ENCODE results near the gene PTPRH.
A peak's percentile ranks its signal among the peaks of the same experiment; 100 is the strongest.
"Not testable (repeated sequence)": the region's sequence is repeated elsewhere in the genome, so short reads cannot be mapped to it uniquely, and the experiment has no call there.

The PTPRH gene

DNA sequence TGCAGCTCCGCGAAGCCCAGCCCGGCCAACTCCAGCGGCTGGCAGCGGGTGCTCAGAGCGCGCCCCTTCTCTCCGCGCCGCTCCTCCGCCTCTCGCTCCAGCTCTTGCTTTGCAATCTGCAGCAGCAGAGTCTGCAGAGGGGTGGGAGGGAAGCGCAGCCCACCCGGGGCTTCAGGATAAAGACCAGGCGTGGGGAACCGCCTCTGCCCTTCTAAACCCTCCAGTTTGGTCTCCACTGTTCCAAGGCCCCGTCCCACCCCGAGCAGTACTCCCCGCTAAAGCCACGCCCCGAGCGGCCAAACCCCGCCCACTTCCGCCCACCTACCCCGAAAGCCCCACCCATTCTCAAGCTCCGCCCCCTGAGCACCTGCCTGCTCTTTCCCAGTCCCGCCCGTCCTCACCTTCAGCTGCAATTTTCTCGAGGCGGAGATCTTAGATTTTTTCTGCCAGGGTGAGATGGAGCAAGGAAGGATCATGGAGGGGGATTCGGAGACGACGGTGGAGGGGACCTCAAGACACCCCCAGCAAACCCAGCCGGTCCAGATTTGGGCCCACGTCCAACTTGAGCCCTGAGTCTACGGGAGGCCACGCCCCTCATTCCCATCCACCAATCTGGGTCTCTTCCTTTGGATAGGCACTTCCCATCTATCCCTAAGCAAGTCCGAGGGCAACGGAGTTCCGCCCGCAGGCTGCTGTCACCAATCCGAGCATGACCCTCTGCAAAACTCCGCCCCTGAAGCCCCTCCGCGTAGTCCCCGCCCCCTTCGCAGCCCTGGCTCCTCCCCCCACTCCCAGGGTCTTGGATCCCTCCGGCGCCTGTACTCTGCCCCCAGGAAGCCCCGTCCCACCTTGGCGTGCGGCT, 52.9 kb downstream of the PTPRH start:
- no peak for DNase-seq

DNA sequence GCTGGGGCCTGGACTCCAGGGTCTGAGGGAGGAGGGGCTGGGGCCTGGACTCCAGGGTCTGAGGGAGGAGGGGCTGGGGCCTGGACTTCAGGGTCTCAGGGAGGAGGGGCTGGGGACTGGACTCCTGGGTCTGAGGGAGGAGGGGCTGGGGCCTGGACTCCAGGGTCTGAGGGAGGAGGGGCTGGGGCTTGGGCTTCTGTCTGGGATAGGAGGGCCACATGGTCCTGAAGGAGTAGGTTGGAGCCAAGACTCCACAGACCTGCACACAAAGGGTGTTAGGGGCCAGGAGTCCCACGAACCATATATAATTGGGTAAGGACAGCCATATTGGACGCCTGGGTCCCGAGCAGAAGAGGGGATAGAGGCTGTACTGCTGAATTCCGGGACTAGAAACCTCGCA, 53.5 kb downstream of the PTPRH start:
- not testable (repeated sequence) for DNase-seq

DNA sequence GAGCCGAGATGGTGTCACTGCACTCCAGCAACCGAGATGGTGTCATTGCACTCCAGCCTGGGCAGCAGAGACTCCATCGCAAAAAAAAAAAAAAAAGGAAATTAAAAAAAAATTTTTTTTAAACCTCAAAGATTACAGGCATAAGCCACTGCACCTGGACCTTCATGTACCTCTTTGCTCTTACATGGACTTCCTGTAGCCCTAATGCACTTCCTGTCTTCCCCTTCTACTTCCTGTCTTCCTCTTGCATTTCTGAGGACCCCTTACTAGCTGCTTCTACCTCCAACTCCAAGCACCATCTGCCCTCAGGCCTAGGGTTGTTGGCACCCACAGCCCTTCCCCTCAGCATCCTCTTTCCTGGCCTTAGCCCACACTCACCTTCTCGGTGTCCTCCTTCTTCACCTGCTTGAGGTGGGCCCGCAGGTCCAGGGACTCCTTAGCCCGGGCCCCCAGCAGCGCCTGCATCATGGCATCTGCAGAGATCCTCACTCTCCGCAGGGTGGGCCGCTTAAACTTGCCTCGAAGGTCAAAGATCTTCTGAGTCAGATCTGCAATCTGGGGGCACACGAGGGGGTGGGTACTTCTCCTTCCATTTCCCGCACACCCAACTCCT, 55.5 kb downstream of the PTPRH start:
- DNase-seq: no peak

DNA sequence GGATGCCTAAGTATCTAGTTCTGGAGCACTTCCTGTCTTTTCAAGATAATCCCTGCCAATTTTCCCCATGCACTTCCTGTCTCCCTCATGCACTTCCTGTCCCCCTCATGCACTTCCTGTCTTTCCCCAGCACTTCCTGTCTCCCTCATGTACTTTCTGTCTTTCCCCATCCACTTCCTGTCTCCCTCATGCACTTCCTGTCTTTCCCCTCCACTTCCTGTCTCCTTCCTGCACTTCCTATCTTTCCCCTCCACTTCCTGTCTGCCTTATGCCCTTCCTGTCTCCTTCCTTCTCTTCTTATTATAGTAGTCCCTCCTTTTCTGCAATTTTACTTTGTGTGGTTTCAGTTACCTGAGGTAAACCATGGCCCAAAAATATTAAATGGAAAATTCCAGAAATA, 57.3 kb downstream of the PTPRH start:
- no peak for DNase-seq

DNA sequence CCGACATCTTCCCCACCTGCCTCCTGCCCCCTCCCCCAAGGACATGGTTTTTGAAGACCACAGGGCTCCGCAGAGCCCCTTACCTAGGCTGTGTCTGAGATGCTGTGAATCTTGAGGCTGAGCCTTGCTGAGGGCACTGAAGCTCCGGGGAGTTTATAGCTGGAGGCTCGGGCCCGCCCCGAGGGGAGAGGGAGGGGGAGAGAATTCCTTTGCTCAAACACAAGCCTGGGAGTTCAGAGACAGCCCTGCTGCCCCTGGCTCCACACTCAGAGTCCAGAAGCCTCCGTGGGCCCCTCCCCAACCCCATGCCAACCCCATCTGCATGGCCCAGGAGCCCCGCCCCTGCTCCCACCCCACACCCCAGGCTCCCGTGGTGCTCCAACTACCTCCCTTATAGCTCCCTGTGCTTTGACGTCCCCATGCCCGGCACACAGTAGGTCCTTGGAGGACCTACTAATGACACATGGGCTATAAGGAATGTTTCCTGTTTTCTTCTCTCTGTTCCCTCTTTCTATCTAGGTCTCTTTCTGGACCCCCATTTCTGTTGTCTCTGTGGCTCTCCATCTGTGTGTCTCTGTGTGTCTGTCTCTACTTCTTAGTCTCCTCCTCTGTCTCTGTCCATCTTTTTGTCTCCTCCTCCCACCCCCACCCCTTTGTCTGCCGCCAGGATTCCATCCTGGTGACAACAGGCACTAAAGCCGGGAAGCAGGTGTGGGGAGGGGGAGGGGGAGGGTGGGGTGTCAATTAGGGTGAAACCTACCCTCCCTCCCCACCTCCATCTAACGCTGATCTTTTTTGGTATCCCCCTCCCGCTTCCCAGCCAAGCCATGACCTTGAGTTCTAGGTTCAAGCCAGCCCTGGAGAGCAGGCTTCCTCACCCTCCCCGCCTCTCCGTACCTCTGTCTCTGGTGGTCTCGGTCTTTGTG, 60.0 kb downstream of the PTPRH start, which contains the start of gene TNNT1:
Gene TNNT1 (minus strand): TSS at position 129 of the 926 bp plus-strand sequence. CDS start 2,049 bp downstream, outside the sequence.
- no peak for DNase-seq

- DNase-seq: peak; percentile 61
These were observed 61.6 kb downstream of the PTPRH start for GRCh38 chr19:55147545-55148251.

DNA sequence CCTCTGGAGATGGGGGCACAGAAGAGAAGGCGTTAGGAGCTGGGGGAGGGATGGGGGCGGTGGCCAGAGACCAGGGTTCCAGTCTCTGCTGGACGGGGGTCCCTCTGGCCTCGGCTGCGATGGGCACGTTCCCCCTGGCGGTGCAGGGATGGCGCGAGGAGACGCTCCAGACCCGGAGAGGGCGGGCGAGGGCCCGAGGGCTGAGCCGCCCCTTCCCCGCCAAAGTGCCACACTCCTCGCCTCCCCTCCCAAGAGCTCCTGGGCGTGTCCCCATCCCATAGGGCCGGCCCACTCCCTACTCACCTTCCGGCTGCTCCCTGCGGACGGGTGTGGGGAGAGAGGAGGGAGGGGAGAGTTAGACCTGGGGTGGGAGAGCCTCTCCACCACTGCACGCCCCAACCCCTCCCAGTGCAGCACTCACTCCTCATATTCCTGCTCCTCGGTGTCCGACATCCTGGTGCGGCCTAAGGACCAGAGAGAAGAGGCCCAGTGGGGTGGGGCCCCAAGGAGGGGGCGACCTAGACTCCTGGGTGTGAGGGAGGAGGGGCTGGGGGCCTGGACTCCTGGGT, 62.5 kb downstream of the PTPRH start:
- DNase-seq: no peak

GRCh38 chr19:55146078-55146704, 63.1 kb downstream of the PTPRH start:
- no peak for DNase-seq

- no peak for DNase-seq
These were observed 64.1 kb downstream of the PTPRH start for GRCh38 chr19:55145232-55145631.

- no peak for DNase-seq
These were observed 67.6 kb downstream of the PTPRH start for GRCh38 chr19:55141696-55142095.

DNA sequence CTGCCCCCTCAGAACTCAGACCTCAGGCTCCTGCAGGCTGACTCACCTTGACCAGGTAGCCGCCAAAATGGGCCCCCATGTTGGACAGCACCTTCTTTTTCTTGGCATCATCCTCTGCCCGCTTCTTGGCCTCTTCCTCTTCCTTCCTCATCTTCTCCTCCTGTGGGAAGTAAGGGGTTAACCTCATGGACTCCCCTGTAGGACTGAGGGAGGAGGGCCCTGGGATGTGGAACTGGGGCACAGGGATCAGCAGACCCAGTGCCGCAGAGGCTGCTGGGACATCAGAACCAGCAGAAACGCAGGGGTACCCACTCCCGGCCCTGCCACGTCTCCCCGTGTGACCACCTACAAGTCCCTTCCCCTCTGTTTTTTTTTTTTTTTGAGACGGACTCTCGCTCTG, 71.4 kb downstream of the PTPRH start:
- no peak for DNase-seq

DNA sequence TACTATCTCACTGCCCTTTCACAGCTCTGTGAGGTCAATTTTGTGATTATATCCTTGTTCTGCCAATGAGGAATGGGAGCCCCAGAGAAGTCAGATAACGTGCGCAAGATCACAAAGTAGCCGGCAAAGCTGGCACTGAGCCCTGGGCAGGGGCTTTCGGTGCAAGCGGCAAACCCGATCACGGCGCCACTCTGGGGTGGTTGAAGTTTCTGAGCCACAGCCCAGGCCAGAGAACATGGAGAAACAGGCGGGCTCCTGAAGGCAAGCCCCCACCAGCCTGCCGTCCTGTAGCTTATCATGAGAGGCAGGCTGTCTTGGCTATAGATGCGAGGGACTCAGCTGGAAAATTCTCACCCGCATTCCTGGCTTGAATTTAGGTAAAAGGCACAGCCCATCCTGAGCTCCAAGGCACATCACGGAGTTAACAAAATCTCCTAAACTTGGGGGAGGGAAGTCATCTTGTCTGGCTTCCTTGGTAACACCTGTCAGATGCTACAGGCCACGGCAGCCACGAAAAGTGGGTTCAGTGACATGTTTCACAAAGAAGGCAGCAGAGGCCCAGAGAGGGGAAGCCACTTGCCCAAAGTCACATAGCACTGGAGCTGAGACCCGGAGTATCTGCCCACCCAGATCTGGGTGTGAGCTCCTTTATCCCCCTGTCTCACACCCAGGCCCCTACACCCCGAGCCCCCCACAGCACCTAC, 72.8 kb downstream of the PTPRH start:
- no peak for DNase-seq

- no peak for DNase-seq
These were observed 74.6 kb downstream of the PTPRH start for GRCh38 chr19:55134736-55135135.

DNA sequence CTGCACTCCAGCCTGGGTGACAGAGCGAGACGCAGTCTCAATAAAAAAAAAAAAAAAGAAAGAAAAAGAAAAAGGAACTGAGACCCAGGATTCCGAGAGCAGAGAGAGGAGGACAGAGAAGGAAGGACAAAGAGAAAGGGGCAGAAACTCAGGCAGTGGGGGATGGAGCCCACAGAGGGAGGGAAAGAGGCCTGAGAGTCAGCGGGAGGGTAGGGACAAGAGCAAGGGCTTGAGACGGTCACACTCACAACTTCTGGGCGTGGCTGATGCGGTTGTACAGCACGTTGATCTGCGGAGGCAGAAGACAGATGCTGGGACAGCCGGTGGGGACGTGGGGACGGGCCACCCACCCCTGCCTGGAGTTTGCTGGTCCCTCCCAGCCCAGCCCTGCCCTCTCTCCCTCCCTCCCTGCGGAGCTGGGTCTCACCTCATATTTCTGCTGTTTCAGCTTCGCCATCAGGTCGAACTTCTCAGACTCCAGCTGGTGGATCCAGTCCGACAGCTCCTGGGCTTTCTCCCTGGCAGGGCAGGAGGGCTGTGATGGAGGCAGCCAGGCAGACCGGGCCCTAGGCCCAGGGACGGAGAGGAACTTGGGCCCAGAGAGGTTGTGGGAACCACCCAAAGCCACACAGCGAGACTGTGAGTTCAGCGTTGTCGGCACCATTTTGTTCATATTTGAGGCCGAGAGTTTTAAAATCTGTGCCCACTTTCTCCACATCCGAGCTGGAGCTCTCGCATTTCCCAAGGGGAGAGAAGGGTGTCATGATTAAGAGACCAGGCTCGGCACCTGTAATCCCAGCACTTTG, 75.5 kb downstream of the PTPRH start:
- DNase-seq: no peak

DNA sequence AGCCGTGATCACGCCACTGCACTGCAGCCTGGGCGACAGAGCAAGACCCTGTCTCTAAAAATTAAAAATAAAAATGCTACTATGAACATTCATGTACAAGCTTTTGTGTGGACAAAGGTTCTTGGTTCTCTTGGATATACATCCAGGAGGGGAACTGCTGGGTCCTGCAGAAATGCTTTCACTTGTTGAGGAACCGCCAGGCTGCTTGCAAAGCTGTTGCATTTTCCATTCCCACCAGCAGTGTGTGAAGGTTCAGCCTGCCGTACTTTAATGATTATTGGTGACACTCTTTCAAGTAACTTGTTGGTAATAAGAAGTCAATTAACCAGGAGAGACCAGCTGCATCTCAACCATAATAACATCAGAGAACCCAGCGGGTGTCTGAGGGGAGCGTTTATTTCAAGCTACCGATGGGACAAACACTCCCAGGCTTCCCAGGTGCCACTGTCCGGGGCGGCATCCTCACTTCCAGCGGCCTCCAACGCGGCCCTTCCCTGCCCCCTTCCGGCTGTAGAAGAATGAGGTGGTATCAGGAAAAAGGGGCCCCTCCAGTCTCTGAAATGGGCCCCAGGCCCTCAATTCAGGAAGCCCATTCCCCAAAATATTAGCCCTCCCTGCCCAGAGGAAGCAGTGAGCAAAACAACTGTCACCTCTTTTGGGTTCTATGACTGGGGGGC, 76.7 kb downstream of the PTPRH start:
- no peak for DNase-seq

DNA sequence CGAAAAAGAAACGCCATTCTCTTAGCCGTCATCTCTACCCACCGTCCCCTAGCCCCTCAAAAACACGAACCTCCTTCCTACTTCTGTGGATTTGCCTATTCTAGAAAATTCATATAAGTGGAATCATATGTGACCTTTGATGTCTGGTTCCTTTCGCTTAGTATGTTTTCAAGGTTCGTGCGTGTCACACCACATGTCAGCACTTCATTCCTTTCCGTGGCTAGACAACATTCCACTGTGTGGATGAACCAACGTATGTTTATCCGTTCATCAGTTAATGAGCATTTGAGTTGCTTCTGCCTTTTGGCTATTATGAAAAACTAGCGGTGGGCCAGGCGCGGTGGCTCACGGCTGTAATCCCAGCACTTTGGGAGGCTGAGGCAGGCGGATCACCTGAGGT, 77.9 kb downstream of the PTPRH start:
- no peak for DNase-seq
